Heart right ventricle (tissue), 16 donors: ENCODE measurements around the gene KCNJ6. TPM values are rescaled to one million over a fixed set of nuclear protein-coding genes. Genes with fewer than 3 reads are reported as not detected.

Experiments used
- ATAC-seq, 8 donors: fragments of 200-7000 bp; cut with Tn5 transposase; one replicate each; pipeline ENCODE4 v1.9.1; 2020; ENCODE audit warnings: mild to moderate bottlenecking in 8 of 8, moderate library complexity in 8 of 8, moderate number of reproducible peaks in 1 of 8
- DNase-seq, 2 donors: peaks; one replicate each; pipeline ENCODE4 v3.0.0-alpha.2; 2020
- H3K27ac ChIP-seq, 10 donors: fragments of 200-600 bp; sonication (generic) in 2 of 10; one replicate each; pipeline versions ENCODE4 v1.5.0 to v1.8.0; 2020 to 2022; ENCODE audit warnings: mild to moderate bottlenecking in 3 of 10
- H3K27me3 ChIP-seq, 7 donors: fragments of 200-600 bp; one replicate each; pipeline ENCODE4 v1.8.0; 2021 to 2022; ENCODE audit warnings: mild to moderate bottlenecking in 2 of 7
- H3K36me3 ChIP-seq, 9 donors: fragments of 200-600 bp; sonication (generic) in 1 of 9; one replicate each; pipeline versions ENCODE4 v1.5.0 to v1.8.0; 2020 to 2022; ENCODE audit warnings: mild to moderate bottlenecking in 2 of 9
- H3K4me1 ChIP-seq, 9 donors: fragments of 200-600 bp; sonication (generic) in 1 of 9; one replicate each; pipeline versions ENCODE4 v1.5.0 to v1.8.0; 2020 to 2022; ENCODE audit warnings: mild to moderate bottlenecking in 4 of 9
- H3K4me3 ChIP-seq, 10 donors: fragments of 200-600 bp; sonication (generic) in 2 of 10; one replicate each; pipeline versions ENCODE4 v1.5.0 to v1.8.0; 2020 to 2022; ENCODE audit warnings: mild to moderate bottlenecking in 7 of 10, moderate library complexity in 2 of 10
- H3K9me3 ChIP-seq, 11 donors: fragments of 200-600 bp in 10 of 11; sonication (generic) in 2 of 11; one replicate each; pipeline versions ENCODE4 v1.5.0 to v1.8.0; 2013 to 2022; ENCODE audit warnings: mild to moderate bottlenecking in 2 of 11, control low read depth in 1 of 11, moderate library complexity in 1 of 11
- WGBS, 2 donors: extraction: QIAGEN DNeasy Blood & Tissue Kit; methylation state at CpG; one replicate each; pipeline ENCODE4 v1.1.7; 2013; ENCODE audit warnings: inconsistent platforms in 1 of 2; 5-methylcytosine and 5-hydroxymethylcytosine counted together
- intact Hi-C, 10 donors: fragments of 100-400 bp; cut with DNase I; formaldehyde crosslinking; loops; one replicate each; pipeline versions ENCODE4 v1.11.1 to v1.14.2; 2022
- polyA plus RNA-seq, 2 donors: library from polyadenylated mRNA; stranded (reverse); fragments of 200-250 nt; gene quantifications; one replicate each; pipeline ENCODE4 v1.2.3, GENCODE V29; 2013
- total RNA-seq, 10 donors: library from RNA; stranded (reverse); fragmentation: NEBNext Ultra II Directional in 3 of 10; extraction: Animal tissue kit (Norgen Biotek cat#: 25700) in 3 of 10; gene quantifications; one replicate each; pipeline versions ENCODE4 v1.2.1 to v1.2.4, GENCODE V29; 2021 to 2023
- TF ChIP-seq, protein P1 (sequence below), 9 donors: fragments of 200-600 bp; sonication (generic) in 2 of 9; IDR thresholded peaks; one replicate each; pipeline versions ENCODE4 v1.5.0 to v1.8.0; 2021 to 2022; ENCODE audit warnings: antibody characterized with exemption in 9 of 9, mild to moderate bottlenecking in 5 of 9, moderate library complexity in 1 of 9
- donor health status: Arrhythmogenic right ventricular cardiomyopathy.
- donor health status: ischemic (EF 13 %, LVEDD 7.1; RV severe dilation, severe dysfunction).
- donor health status: healthy with polysubstance abuse.
- donor health status: DM: no; HTN: yes; CAD: no.
- donor health status: DM: no; HTN: no; CAD: no.
- donor health status: ischemic (EF 25% LVEDD 6.9; RV normal size, moderate dysfunction).
- donor health status: ischemic (EF 25% LVEDD 5.7; RV mildly dilated, moderate dysfunction).
- donor health status: healthy.
- donor health status: DM: yes; HTN: yes; CAD: no.
- donor health status: Ischemic cardiomyopathy.
- donor health status: ischemic (EF 35%, LVEDD 5.7; RV mildly dilated, moderate dysfunction).
- donor health status: nonischemic (EF 11% LVEDD 7.7; RV severe dilation, severe dysfunction).
- donor health status: DM: yes; HTN: yes; CAD: no.
- donor health status: PGD.
- donor health status: ischemic (EF 29% LVEDD 5.4; RV normal size, mild dysfunction).
- donor health status: nonischemic (EF 23%, LVEDD 6.1; RV moderate dilation, normal function).

Gene KCNJ6
- total and polyA plus RNA-seq, 12 donors, result not detected

DNA sequence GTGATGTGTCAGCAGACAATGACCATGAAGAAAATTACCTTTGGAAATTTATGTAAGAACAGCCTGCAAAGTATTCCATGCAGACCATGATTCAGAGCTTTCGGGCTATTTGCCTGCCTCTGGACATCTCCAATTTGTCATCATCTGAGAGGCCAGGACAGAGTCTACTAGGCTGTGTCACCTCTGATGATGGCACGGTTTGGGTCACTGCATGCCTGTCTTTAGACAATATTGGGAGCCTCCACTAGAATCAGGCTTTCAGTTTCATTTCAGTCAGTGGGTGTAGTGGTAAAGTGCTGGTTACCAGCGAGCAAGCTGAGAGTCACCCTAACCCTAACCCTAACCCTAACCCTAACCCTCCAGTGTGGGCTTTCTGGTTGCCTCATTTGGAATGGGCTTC lies 80.8 kb downstream of the KCNJ6 start:
- DNase-seq (no peak), ATAC-seq (no peak)
- H3K9me3 ChIP-seq, result no peaks in the 10 kb centered on the region
- TF ChIP-seq, protein P1, sequence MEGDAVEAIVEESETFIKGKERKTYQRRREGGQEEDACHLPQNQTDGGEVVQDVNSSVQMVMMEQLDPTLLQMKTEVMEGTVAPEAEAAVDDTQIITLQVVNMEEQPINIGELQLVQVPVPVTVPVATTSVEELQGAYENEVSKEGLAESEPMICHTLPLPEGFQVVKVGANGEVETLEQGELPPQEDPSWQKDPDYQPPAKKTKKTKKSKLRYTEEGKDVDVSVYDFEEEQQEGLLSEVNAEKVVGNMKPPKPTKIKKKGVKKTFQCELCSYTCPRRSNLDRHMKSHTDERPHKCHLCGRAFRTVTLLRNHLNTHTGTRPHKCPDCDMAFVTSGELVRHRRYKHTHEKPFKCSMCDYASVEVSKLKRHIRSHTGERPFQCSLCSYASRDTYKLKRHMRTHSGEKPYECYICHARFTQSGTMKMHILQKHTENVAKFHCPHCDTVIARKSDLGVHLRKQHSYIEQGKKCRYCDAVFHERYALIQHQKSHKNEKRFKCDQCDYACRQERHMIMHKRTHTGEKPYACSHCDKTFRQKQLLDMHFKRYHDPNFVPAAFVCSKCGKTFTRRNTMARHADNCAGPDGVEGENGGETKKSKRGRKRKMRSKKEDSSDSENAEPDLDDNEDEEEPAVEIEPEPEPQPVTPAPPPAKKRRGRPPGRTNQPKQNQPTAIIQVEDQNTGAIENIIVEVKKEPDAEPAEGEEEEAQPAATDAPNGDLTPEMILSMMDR (IDR thresholded peaks at IDR 0.05), result no peak
- H3K27ac ChIP-seq, result no peak overlapping the region
- no peak overlapping the region for H3K4me3 ChIP-seq
- H3K36me3 ChIP-seq, result no peaks in the 10 kb centered on the region
- peaks cover 0 to 21% (median 0%) of the 10 kb centered on the region in 7 donors for H3K27me3 ChIP-seq
- 70 to 84% methylated on average over 3 of the region's 3 CpGs for WGBS, 2 donors
- no peaks in the 10 kb centered on the region for H3K4me1 ChIP-seq
- intact Hi-C loops, result no loop called here

DNA sequence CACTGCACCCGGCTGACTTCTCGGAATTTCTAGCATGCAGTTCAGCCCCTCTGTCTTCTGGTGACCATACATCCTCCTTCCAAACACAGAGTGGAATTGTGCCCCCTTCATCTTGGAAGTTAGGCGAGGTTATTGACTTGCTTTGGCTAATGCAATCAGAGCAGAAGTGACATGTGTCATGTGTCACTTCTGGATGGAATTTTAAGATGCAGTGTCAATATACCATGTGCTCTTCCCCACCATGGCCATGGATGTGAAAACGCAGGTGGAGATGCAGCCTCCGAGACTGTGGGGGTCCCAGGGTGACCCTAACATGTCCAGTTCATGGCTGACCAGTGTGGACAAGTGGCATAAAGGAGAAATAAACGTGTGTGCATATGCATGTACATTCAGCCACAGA lies 83.0 kb downstream of the KCNJ6 start:
- TF ChIP-seq, protein P1 (IDR thresholded peaks at IDR 0.05), result no peak
- no peak for ATAC-seq
- no peak overlapping the region for H3K27ac ChIP-seq
- WGBS, 2 donors, result 77 to 83% methylated on average over 6 of the region's 6 CpGs
- peaks cover 0 to 34% (median 0%) of the 10 kb centered on the region in 7 donors for H3K27me3 ChIP-seq
- H3K9me3 ChIP-seq, result no peaks in the 10 kb centered on the region
- H3K4me3 ChIP-seq, result no peak overlapping the region
- H3K4me1 ChIP-seq, result no peaks in the 10 kb centered on the region
- DNase-seq, result no peak
- intact Hi-C loops, result no loop called here
- H3K36me3 ChIP-seq, result no peaks in the 10 kb centered on the region

DNA sequence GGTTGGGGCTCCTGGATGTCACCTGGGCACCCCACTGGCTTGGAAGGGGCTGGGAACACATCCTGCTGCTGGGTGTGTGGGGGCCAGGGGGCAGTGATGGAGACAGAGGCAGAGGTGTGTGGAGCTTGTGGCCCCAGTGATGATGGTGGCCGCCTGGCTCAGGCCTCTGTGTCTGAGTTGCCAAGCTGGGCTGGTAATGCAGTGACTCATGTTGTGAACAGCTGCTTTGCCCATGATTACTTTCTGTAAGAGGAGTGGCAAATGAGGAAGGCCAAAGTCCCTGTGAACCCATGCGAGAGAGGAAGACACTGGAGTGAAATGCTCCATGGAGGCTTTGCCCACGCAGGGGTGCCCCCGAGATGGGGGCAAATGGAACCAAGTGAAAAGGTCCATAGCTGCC lies 86.8 kb downstream of the KCNJ6 start:
- Histone ChIP-seq H3K4me1 (no peaks in the 10 kb centered on the region), H3K4me3 (no peak overlapping the region), H3K27ac (peak overlapping the region in 1 of 10 donors; percentile 50), H3K36me3 (no peaks in the 10 kb centered on the region), H3K27me3 (peaks cover 0 to 56% (median 7%) of the 10 kb centered on the region in 7 donors), H3K9me3 (no peaks in the 10 kb centered on the region)
- TF ChIP-seq, protein P1 (IDR thresholded peaks at IDR 0.05), result no peak
- intact Hi-C loops, result loop anchor here in 3 of 10 donors (5.0 to 10.0 kb wide), 3 partner anchors 58 to 65 kb away; no protein-coding TSS in a partner anchor
- WGBS, 2 donors, result 74 to 87% methylated on average over 4 of the region's 4 CpGs
- no peak for ATAC-seq
- no peak for DNase-seq

DNA sequence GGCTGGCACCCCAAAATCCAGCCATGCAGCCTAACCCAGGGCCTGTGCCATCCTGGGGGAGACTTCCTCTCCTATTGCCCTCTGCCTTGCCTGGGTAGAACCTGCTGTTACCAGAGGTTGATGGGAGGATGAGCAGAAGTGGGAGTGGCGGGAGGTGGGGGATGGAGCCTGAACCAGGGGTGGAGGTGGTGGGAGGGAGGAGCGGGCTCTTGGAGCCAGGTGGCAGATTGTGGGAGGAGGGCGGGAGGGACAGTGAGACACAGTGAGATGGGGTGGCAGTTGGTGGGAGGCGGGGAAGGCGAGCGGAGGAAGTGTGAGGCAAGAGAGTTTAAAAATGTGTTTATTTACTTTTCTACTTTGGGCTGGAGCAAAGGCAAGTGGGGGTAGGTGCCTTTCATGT lies 87.3 kb downstream of the KCNJ6 start:
- WGBS, 2 donors, result 60 to 67% methylated on average over 6 of the region's 6 CpGs
- Histone ChIP-seq H3K27me3 (peaks cover 0 to 52% (median 7%) of the 10 kb centered on the region in 7 donors), H3K9me3 (no peaks in the 10 kb centered on the region), H3K36me3 (no peaks in the 10 kb centered on the region), H3K4me3 (no peak overlapping the region), H3K4me1 (no peaks in the 10 kb centered on the region), H3K27ac (peak overlapping the region in 1 of 10 donors; percentile 50)
- ATAC-seq, result no peak
- no peak for DNase-seq
- TF ChIP-seq, protein P1 (IDR thresholded peaks at IDR 0.05), result no peak
- intact Hi-C loops, result loop anchor here in 3 of 10 donors (5.0 to 10.0 kb wide), 3 partner anchors 58 to 66 kb away; no protein-coding TSS in a partner anchor
